Upper lobe of left lung (tissue), 4 donors: ENCODE data around the gene C6.

Source experiments
- POLR2A ChIP-seq, 4 donors: fragments of 450-650 bp; IDR thresholded peaks; one replicate each; pipeline ENCODE4 v1.5.1; 2016 to 2017; ENCODE audit warnings: antibody characterized with exemption in 4 of 4, mild to moderate bottlenecking in 2 of 4
- TF ChIP-seq, protein P1 (sequence below), 6 experiments: fragments of 450-650 bp in 4 of 6; fragments of 200-600 bp in 2 of 6; sonication (generic) in 2 of 6; IDR thresholded peaks; one replicate each; pipeline ENCODE4 v1.5.1; 2016 to 2019; ENCODE audit warnings: antibody characterized with exemption in 6 of 6

DNA sequence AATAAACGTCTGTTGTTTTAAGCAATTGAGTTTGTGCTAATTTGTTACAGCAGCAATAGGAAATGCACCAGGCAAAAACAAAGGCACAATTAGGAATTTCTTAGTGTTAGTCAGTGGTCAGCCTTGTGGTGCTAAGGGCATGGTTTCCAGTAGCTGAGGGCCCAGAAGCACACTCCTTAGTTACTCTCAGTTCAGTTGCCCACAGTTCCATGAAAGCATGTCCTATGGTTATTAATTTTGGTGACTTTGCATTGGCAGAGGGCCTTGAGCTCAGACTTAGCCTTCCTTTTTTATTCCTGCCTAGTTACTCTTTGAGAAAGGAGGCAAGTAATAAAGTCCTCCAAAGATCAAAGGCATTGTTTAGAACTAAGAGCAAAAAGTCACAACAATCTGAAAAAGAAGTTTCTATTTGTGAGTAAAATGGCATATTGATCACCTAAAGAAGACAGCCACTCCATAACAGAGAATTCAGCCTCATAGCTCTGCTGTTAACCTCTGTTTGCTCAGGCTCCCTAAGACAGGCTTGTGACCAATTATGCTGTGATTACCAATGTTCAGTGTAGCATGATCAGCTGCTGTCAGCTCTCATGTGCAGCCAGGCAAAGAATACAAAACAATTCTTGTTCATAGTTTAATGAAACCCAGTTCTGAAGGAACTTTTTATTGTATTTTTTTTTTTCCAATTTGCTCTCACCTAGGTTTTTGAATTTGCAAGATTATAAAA is 85.2 kb downstream of the C6 start:
- TF ChIP-seq, protein P1, sequence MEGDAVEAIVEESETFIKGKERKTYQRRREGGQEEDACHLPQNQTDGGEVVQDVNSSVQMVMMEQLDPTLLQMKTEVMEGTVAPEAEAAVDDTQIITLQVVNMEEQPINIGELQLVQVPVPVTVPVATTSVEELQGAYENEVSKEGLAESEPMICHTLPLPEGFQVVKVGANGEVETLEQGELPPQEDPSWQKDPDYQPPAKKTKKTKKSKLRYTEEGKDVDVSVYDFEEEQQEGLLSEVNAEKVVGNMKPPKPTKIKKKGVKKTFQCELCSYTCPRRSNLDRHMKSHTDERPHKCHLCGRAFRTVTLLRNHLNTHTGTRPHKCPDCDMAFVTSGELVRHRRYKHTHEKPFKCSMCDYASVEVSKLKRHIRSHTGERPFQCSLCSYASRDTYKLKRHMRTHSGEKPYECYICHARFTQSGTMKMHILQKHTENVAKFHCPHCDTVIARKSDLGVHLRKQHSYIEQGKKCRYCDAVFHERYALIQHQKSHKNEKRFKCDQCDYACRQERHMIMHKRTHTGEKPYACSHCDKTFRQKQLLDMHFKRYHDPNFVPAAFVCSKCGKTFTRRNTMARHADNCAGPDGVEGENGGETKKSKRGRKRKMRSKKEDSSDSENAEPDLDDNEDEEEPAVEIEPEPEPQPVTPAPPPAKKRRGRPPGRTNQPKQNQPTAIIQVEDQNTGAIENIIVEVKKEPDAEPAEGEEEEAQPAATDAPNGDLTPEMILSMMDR (IDR thresholded peaks at IDR 0.05): no peak
- TF ChIP-seq POLR2A (IDR thresholded peaks at IDR 0.05): no peak
